ENCODE results near the gene PRKCH. TPM values are rescaled to one million over a fixed set of nuclear protein-coding genes. Genes with fewer than 3 reads are reported as not detected.

PRKCH gene
- total RNA-seq, 3 donors from 2014 or later: 27.0 to 41.3 (median 34.0) TPM

DNA sequence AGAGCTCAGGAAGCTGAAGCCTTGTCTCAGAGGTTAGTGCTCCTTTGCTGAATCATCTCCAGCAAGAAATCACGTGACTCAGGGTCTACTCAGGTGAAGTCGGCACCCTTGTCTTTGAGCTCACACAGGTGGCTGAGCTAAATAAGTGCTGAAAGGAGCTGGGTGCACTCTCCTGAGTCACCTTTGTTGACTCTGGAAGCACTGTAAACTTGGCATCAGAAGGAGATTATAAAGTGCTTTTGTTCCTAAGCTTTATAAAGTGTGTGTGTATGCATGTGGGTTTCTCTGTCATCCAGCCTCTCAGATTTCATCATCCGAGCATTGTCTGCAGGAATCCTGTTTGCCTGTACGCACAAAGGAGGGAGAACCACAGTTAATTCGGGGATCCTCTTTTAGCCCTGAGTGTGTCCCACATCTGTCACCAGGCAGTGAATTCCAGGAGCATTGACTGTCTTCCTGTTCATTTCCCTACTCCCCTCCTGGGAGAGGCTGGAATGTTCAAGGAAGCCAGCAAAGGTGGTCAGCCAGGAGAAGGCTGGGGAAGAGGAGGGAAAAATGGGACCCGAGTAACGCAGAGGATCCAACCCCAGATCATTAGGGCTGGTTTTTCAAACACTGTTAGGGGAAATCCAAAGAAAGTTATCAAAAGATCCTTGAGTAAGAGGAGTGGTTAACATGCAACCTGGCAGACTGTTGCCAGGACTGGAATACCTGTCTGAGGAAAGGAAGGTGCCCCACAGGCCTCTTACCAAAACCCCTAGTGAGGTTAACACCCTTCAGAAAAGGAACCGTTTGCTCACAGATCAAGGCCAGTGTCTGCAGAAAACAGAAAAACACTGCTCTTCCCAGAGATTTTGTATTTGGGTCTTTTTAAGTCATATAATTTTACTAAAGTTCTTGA is 216.4 kb downstream of the PRKCH start:
- no peak overlapping the region for H3K4me3 ChIP-seq
- H3K36me3 ChIP-seq: no peaks in the 10 kb centered on the region
- H3K27ac ChIP-seq: peak overlapping the region; percentile 72 to 78
- TF ChIP-seq POLR2AphosphoS5 (IDR thresholded peaks at IDR 0.05) (peak in 1 of 3 donors; percentile 44), CTCF (IDR thresholded peaks at IDR 0.05) (no peak), POLR2A (IDR thresholded peaks at IDR 0.05) (no peak)
- H3K27me3 ChIP-seq: no peaks in the 10 kb centered on the region
- H3K9me3 ChIP-seq: no peaks in the 10 kb centered on the region
- DNase-seq (ENCODE audit: low spot score in 2 of 2): peak in 1 of 2 donors; percentile 66
- intact Hi-C loops (cut with DNase I; ENCODE audit: low total_unique reads): no loop called here
- H3K4me1 ChIP-seq: peaks cover 0 to 7% of the 10 kb centered on the region in 2 donors

DNA sequence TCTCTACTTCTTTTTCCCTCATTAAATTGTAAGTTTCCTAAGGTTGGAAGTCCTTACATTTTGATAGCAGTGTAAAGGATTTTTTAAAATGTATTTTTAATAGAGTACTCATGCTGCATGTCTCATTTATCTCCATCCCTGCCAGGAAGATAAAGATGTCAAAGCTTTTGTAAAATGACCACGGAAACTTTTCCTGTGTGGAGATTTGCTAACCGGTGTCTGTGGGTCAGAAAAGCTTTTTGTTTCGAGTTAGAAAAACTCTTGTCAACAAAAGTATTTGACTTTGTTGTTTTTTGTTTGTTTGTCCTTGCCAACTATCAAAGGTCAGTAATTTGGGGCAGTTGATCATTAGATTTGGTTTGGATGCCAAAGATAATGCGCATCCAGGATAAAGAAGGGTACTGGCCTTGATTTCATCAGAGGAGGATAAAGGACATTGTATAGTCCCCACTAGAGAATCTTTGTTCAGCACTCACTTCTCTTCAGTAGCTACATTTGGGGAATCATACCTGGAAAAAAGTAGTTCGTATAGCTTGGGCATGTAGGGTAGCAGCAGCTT is 217.2 kb downstream of the PRKCH start:
- no peak for DNase-seq (ENCODE audit: low spot score in 2 of 2)
- Histone ChIP-seq H3K4me1 (peaks cover 0 to 13% of the 10 kb centered on the region in 2 donors), H3K4me3 (no peak overlapping the region), H3K27me3 (no peaks in the 10 kb centered on the region), H3K36me3 (no peaks in the 10 kb centered on the region), H3K9me3 (no peaks in the 10 kb centered on the region), H3K27ac (peak overlapping the region in 1 of 2 donors; percentile 72)
- TF ChIP-seq POLR2AphosphoS5 (IDR thresholded peaks at IDR 0.05): no peak
- intact Hi-C loops (cut with DNase I; ENCODE audit: low total_unique reads): no loop called here

DNA sequence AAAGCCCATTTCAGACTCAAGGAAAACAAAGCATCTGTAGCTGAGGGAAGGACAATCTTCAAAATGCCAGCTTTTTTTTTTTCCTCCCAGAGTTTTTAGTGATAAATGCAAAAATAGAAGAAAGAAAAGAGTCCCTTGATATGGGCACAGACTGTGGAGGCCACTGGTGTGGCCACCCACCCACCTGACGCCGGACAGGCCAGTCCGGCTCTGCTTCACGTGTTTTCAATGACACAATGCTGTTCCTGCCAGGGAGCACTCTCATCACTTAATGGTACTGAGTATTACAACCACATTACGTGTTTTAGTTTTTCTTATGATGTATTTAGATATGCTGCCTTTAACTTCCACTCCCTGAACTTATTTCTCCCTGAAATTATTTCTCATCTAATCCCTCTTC is 218.3 kb downstream of the PRKCH start:
- H3K27me3 ChIP-seq: no peaks in the 10 kb centered on the region
- H3K36me3 ChIP-seq: no peaks in the 10 kb centered on the region
- no peaks in the 10 kb centered on the region for H3K9me3 ChIP-seq
- intact Hi-C loops (cut with DNase I; ENCODE audit: low total_unique reads): no loop called here
- no peak overlapping the region for H3K27ac ChIP-seq
- no peak for TF ChIP-seq POLR2A (IDR thresholded peaks at IDR 0.05)
- no peak for TF ChIP-seq POLR2AphosphoS5 (IDR thresholded peaks at IDR 0.05)
- no peak for TF ChIP-seq CTCF (IDR thresholded peaks at IDR 0.05)
- no peak overlapping the region for H3K4me3 ChIP-seq
- peaks cover 0 to 13% of the 10 kb centered on the region in 2 donors for H3K4me1 ChIP-seq
- no peak for DNase-seq (ENCODE audit: low spot score in 2 of 2)

GRCh38 chr14:61540931-61541330 is 219.6 kb downstream of the PRKCH start:
- no peak for TF ChIP-seq POLR2AphosphoS5 (IDR thresholded peaks at IDR 0.05)
- no peak for TF ChIP-seq POLR2A (IDR thresholded peaks at IDR 0.05)
- no peak for TF ChIP-seq CTCF (IDR thresholded peaks at IDR 0.05)
- intact Hi-C loops (cut with DNase I; ENCODE audit: low total_unique reads): no loop called here
- Histone ChIP-seq H3K9me3 (no peaks in the 10 kb centered on the region), H3K4me3 (no peak overlapping the region), H3K36me3 (no peaks in the 10 kb centered on the region), H3K4me1 (peaks cover 0 to 13% of the 10 kb centered on the region in 2 donors), H3K27ac (no peak overlapping the region), H3K27me3 (no peaks in the 10 kb centered on the region)
- DNase-seq (ENCODE audit: low spot score in 2 of 2): no peak

- TF ChIP-seq POLR2AphosphoS5 (IDR thresholded peaks at IDR 0.05) (peak in 1 of 3 donors; percentile 48), CTCF (IDR thresholded peaks at IDR 0.05) (no peak)
- H3K27me3 ChIP-seq: no peaks in the 10 kb centered on the region
- peak overlapping the region; percentile 73 to 81 for H3K27ac ChIP-seq
- H3K9me3 ChIP-seq: no peaks in the 10 kb centered on the region
- no peak for DNase-seq (ENCODE audit: low spot score in 2 of 2)
- H3K4me1 ChIP-seq: peaks cover 0 to 10% of the 10 kb centered on the region in 2 donors
- no peak overlapping the region for H3K4me3 ChIP-seq
- intact Hi-C loops (cut with DNase I; ENCODE audit: low total_unique reads): no loop called here
- no peaks in the 10 kb centered on the region for H3K36me3 ChIP-seq
Observed at GRCh38 chr14:61542848-61543790, 221.7 kb downstream of the PRKCH start.

All from breast epithelium (tissue), 4 donors.